ENCODE data around the gene PRKD2. TPM values are rescaled to one million over a fixed set of nuclear protein-coding genes. Genes with fewer than 3 reads are reported as not detected.

Gene PRKD2
- total RNA-seq, 5 donors from 2014 or later (not counting 1 experiment from before 2014, with no cell fraction given), result 121 to 145 (median 138) TPM

DNA sequence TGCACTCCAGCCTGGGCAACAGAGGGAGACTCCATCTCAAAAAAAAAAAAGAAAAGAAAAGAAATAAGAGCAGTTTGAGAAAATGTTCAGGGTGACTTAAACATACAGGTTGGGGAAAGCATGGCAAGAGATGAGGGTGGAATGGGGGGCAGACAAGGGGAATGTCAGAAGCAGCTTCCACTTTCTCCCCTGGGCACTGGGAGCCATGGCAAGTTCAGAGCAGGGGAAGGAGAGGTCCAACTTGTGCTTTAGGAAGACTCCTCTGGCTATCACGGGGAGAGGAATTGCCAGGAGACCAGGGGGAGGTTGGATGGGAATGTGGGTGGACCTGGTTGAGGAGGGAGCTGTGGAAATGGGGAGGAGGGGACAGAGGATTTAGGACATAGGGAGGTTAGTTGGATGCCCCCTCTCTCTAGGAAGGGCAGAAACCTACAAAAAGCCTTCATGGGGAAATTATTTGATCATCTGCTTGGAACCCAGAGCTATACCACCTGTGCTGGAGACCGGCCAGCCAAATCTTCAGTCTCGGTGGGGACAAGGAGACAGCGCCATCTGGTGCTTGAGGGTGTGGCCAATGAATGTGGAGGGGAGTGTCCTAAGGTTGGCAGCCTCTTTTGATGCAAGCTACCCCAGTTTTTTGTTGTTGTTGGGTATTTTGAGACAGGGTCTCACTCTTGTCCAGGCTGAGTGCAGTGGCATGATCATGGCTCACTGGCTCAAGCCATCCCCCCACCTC is 36.7 kb upstream of the PRKD2 start:
- H3K9me3 ChIP-seq, result no peaks in the 10 kb centered on the region
- peaks cover 11 to 15% (median 12%) of the 10 kb centered on the region in 3 donors for H3K4me1 Mint-ChIP-seq
- H3K27me3 Mint-ChIP-seq, result no peaks in the 10 kb centered on the region
- ATAC-seq (replicated peaks in 1 of 4) (peak; percentile 76 to 85 (median 78)), DNase-seq (peak; percentile 42 to 80 (median 67))
- H3K27ac ChIP-seq (ENCODE audit: low read length), result no peak overlapping the region
- 13% methylated on average over 3 of the region's 4 CpGs for WGBS (ENCODE audit: insufficient coverage)
- ChIA-PET CTCF (interaction anchor here (0.5 to 1.3 kb wide), 12 partner anchors 11 to 749 kb away, joined by 3 to 6 read pairs (median 3); no protein-coding TSS in a partner anchor), POLR2A (interaction anchor here in 1 of 2 donors (0.6 kb wide), 1 partner anchor 158 kb away, joined by 5 read pairs; no protein-coding TSS in a partner anchor)
- no peaks in the 10 kb centered on the region for H3K9me3 Mint-ChIP-seq
- no peak overlapping the region for H3K4me3 Mint-ChIP-seq
- no peak overlapping the region for H3K4me3 ChIP-seq (ENCODE audit: control insufficient read depth in 1 of 2, extremely low read depth in 1 of 2, low read length in 1 of 2)
- peaks cover 0 to 21% of the 10 kb centered on the region in 2 experiments for H3K4me1 ChIP-seq (ENCODE audit: control insufficient read depth in 1 of 2, extremely low read depth in 1 of 2, insufficient read depth in 2 of 2, low read length in 2 of 2)
- H3K36me3 Mint-ChIP-seq, result peaks cover 15% of the 10 kb centered on the region
- peaks cover 4 to 8% of the 10 kb centered on the region in 2 donors for H3K36me3 ChIP-seq (ENCODE audit: control insufficient read depth in 2 of 2, extremely low read depth in 1 of 2, insufficient read depth in 1 of 2, low read length in 1 of 2)
- no peaks in the 10 kb centered on the region for H3K27me3 ChIP-seq (replicated peaks in 1 of 2; ENCODE audit: control insufficient read depth in 2 of 2, extremely low read depth in 1 of 2, insufficient read depth in 2 of 2, low read length in 1 of 2)
- peak overlapping the region in 1 of 2 donors; percentile 19 for H3K27ac Mint-ChIP-seq

DNA sequence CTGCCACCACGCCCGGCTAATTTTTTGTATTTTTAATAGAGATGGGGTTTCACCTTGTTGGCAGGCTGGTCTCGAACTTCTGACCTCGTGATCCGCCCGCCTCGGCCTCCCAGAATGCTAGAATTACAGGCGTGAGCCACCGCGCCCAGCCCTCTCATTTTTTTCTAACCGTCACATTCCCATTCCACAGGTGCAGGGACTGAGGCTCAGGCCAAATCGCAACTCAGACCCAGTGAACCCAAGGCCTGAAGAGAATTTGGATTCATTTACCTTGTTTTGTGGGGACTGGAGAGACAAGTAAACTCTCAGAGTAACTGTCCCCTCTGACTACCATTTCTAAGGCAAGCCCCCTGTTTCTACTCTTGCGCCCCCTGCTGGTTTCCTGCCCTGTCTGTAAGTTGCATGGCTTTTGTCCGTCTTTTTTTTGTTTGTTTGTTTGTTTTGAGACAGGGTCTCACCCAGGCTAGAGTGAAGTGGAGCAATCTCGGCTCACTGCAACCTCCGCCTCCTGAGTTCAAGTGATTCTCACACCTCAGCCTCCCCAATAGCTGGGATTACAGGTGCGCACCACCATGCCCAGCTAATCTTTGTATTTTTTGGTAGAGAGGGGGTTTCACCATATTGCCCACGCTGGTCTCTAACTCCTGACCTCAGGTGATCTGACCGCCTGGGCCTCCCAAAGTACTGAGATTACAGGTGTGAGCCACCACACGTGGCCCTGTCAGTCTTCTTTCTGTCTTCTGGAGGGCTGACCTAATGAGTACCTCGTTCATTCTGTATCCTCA is 31.6 kb upstream of the PRKD2 start:
- H3K27ac ChIP-seq (ENCODE audit: low read length), result no peak overlapping the region
- peaks cover 13 to 40% of the 10 kb centered on the region in 2 experiments for H3K4me1 ChIP-seq (ENCODE audit: control insufficient read depth in 1 of 2, extremely low read depth in 1 of 2, insufficient read depth in 2 of 2, low read length in 2 of 2)
- POLR2A ChIA-PET, result interaction anchor here in 1 of 2 donors (0.6 kb wide), 1 partner anchor 325 kb away, joined by 9 read pairs; no protein-coding TSS in a partner anchor
- no peaks in the 10 kb centered on the region for H3K9me3 Mint-ChIP-seq
- H3K27ac Mint-ChIP-seq, result peak overlapping the region; percentile 0 to 61
- H3K36me3 Mint-ChIP-seq, result peaks cover 18% of the 10 kb centered on the region
- H3K27me3 Mint-ChIP-seq, result no peaks in the 10 kb centered on the region
- H3K4me1 Mint-ChIP-seq, result peaks cover 35 to 39% (median 37%) of the 10 kb centered on the region in 3 donors
- DNase-seq, result peak in 34 of 35 experiments; percentile 35 to 81 (median 66)
- no peak for ATAC-seq (replicated peaks in 1 of 4)
- H3K9me3 ChIP-seq, result no peaks in the 10 kb centered on the region
- 95% methylated on average over 10 of the region's 21 CpGs for WGBS (ENCODE audit: insufficient coverage)
- H3K36me3 ChIP-seq (ENCODE audit: control insufficient read depth in 2 of 2, extremely low read depth in 1 of 2, insufficient read depth in 1 of 2, low read length in 1 of 2), result peaks cover 3 to 4% of the 10 kb centered on the region in 2 donors
- no peaks in the 10 kb centered on the region for H3K27me3 ChIP-seq (replicated peaks in 1 of 2; ENCODE audit: control insufficient read depth in 2 of 2, extremely low read depth in 1 of 2, insufficient read depth in 2 of 2, low read length in 1 of 2)
- H3K4me3 Mint-ChIP-seq, result peak overlapping the region; percentile 67 to 83 (median 77)
- CTCF ChIA-PET, result interaction anchor here in 1 of 2 donors (0.7 to 1.5 kb wide), 2 partner anchors 92 to 508 kb away, joined by 3 to 15 read pairs; no protein-coding TSS in a partner anchor
- no peak overlapping the region for H3K4me3 ChIP-seq (ENCODE audit: control insufficient read depth in 1 of 2, extremely low read depth in 1 of 2, low read length in 1 of 2)

DNA sequence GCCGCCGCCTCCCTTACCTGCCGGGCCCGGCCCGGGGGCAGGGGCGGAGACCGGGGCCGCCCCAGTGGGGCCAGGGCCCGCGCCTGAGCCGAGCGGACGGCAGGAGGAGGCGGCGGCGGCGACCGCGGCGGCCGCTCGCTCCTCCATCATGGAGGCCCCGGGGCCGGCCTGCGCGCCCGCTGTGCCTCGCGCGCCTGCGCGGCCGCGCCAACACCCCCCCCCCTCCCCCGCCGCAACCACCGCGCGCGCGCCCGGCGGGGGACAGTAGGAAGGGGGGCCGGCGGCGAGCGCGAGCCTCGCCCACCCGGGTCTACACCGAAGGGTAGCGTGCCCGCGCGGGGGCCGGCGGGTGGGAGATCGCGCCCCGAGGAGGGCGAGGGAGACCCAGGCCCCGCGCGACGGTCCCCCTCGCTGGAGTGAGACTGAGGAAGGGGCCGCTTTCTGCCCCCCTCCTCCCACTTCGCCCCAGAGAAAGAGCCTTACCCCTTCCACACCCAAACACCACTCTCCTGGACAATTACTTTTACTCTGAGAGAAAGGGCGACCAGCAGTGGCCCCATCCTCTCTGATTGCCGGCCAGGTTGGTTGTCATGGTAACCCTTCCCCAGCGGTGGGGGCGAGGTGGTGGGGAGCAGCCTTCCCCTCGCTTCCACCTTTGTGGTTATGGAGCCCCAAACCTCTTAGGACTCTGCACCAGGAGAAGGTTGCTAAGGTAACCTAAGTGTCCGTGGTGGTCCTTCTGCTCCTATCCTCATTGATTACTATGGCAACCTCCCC is 29.6 kb upstream of the PRKD2 start, which contains the start of gene STRN4:
Gene STRN4 (minus strand): TSS at position 170 of the 777 bp plus-strand sequence. CDS start 20 bp downstream, at position 150.
- POLR2A ChIA-PET, result no interaction called here
- H3K9me3 ChIP-seq, result no peaks in the 10 kb centered on the region

DNA sequence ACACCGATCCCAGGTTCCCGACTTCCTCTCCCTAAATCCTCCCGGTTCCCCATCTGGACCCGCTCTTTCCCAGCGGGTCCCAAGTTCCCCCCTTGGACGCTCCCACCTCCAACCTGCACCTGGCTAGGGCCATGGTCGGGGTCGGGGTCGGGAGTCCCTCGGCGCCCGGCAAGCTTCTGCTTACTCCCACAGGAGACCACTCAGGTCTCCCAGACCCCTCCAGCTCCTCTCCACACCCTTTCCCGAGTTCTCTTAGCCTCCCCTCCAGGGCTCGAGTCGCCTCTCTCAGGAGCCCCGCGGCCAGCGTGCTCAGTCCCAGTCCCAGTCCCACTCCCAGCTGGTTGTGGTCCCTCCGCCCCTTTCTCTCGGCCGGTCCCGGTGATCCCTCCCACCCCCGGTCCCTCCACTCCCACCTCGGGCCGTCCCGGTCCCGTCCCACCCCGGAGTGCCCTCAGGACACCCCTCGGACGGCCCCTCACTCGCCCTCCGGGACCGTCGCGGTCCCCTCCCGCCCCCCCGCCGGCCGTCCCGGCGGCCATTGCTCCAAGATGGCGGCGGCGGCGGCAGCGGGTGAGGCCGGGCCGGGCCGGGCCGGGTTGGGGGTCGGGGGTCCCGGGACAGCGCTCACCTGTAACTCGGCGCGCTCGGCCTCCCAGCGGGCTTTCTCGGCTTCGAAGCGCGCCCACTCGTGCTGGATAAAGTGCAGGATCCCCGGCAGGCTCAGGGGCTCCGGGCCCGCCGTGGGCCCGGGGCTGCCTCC is 28.8 kb upstream of the PRKD2 start, which contains the start of gene FKRP:
Gene FKRP (plus strand): TSS at position 537 of the 760 bp plus-strand sequence. CDS start 9,394 bp downstream, outside the sequence.
- H3K36me3 Mint-ChIP-seq, result peaks cover 11% of the 10 kb centered on the region
- Histone ChIP-seq H3K27me3 (replicated peaks in 1 of 2; ENCODE audit: control insufficient read depth in 2 of 2, extremely low read depth in 1 of 2, insufficient read depth in 2 of 2, low read length in 1 of 2) (no peaks in the 10 kb centered on the region), H3K27ac (ENCODE audit: low read length) (peak within 1 kb of the TSS; percentile 56), H3K9me3 (no peaks in the 10 kb centered on the region), H3K4me1 (ENCODE audit: control insufficient read depth in 1 of 2, extremely low read depth in 1 of 2, insufficient read depth in 2 of 2, low read length in 2 of 2) (peaks cover 13 to 59% of the 10 kb centered on the region in 2 experiments), H3K36me3 (ENCODE audit: control insufficient read depth in 2 of 2, extremely low read depth in 1 of 2, insufficient read depth in 1 of 2, low read length in 1 of 2) (peaks cover 3 to 11% of the 10 kb centered on the region in 2 donors), H3K4me3 (ENCODE audit: control insufficient read depth in 1 of 2, extremely low read depth in 1 of 2, low read length in 1 of 2) (peak within 1 kb of the TSS; percentile 85 to 95)
- H3K4me1 Mint-ChIP-seq, result peaks cover 57 to 59% (median 58%) of the 10 kb centered on the region in 3 donors
- peak within 1 kb of the TSS; percentile 87 to 90 (median 90) for H3K4me3 Mint-ChIP-seq
- H3K9me3 Mint-ChIP-seq, result no peaks in the 10 kb centered on the region
- DNase-seq (peak in 10 of 35 experiments; percentile 23 to 48 (median 30)), ATAC-seq (replicated peaks in 1 of 4) (peak; percentile 68 to 78 (median 74))
- no peaks in the 10 kb centered on the region for H3K27me3 Mint-ChIP-seq
- CTCF ChIA-PET, result interaction anchor here in 1 of 2 donors (0.6 kb wide), 1 partner anchor 486 kb away, joined by 3 read pairs; no protein-coding TSS in a partner anchor
- H3K27ac Mint-ChIP-seq, result peak within 1 kb of the TSS; percentile 82 to 84
- 0% methylated on average over 67 of the region's 68 CpGs for WGBS (ENCODE audit: insufficient coverage)
- POLR2A ChIA-PET, result interaction anchor here (0.6 kb wide), 2 partner anchors 14 to 1121 kb away, joined by 3 to 5 read pairs; no protein-coding TSS in a partner anchor

More for the DNA sequence above, 29.6 kb upstream of the PRKD2 start, which contains the start of gene STRN4:
- Histone ChIP-seq H3K27ac (ENCODE audit: low read length) (peak within 1 kb of the TSS; percentile 56), H3K27me3 (replicated peaks in 1 of 2; ENCODE audit: control insufficient read depth in 2 of 2, extremely low read depth in 1 of 2, insufficient read depth in 2 of 2, low read length in 1 of 2) (no peaks in the 10 kb centered on the region), H3K4me1 (ENCODE audit: control insufficient read depth in 1 of 2, extremely low read depth in 1 of 2, insufficient read depth in 2 of 2, low read length in 2 of 2) (peaks cover 13 to 52% of the 10 kb centered on the region in 2 experiments), H3K36me3 (ENCODE audit: control insufficient read depth in 2 of 2, extremely low read depth in 1 of 2, insufficient read depth in 1 of 2, low read length in 1 of 2) (peaks cover 3 to 6% of the 10 kb centered on the region in 2 donors), H3K4me3 (ENCODE audit: control insufficient read depth in 1 of 2, extremely low read depth in 1 of 2, low read length in 1 of 2) (peak within 1 kb of the TSS; percentile 85 to 95)
- H3K36me3 Mint-ChIP-seq, result peaks cover 13% of the 10 kb centered on the region
- no peaks in the 10 kb centered on the region for H3K9me3 Mint-ChIP-seq
- DNase-seq, result peak in 34 of 35 experiments; percentile 25 to 80 (median 52)
- H3K27me3 Mint-ChIP-seq, result no peaks in the 10 kb centered on the region
- WGBS (ENCODE audit: insufficient coverage), result under 1% methylated on average over 39 of the region's 74 CpGs
- H3K27ac Mint-ChIP-seq, result peak within 1 kb of the TSS; percentile 82 to 84
- CTCF ChIA-PET, result interaction anchor here in 1 of 2 donors (0.6 kb wide), 1 partner anchor 487 kb away, joined by 3 read pairs; no protein-coding TSS in a partner anchor
- H3K4me3 Mint-ChIP-seq, result peak within 1 kb of the TSS; percentile 87 to 90 (median 90)
- peaks cover 52 to 55% (median 52%) of the 10 kb centered on the region in 3 donors for H3K4me1 Mint-ChIP-seq
- peak; percentile 78 to 86 (median 84) for ATAC-seq (replicated peaks in 1 of 4)

DNA sequence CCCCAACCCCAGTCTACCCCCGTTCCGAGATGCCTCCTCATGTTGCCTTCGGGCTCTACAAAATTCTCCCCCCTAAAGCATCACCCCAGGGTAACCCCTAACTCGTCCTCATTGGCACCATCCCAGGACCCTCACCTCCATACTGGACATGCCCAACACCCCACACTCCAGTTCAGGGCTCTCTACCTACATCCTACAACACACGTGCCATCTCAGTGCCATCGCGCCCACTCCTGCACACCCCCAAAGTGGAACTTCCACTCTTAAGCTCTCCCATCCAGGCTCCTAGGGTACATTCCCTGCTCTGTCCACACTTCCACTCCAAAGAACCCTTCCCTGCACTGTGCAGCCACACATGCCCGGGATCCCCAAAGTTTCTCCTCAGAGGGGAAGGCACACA is 28.1 kb upstream of the PRKD2 start:
- no peaks in the 10 kb centered on the region for H3K9me3 ChIP-seq
- DNase-seq (no peak), ATAC-seq (replicated peaks in 1 of 4) (no peak)
- no peak overlapping the region for H3K27ac ChIP-seq (ENCODE audit: low read length)
- Mint-ChIP-seq H3K27ac (peak overlapping the region; percentile 72 to 84), H3K27me3 (no peaks in the 10 kb centered on the region), H3K36me3 (peaks cover 9% of the 10 kb centered on the region), H3K9me3 (no peaks in the 10 kb centered on the region), H3K4me1 (peaks cover 61 to 64% (median 63%) of the 10 kb centered on the region in 3 donors), H3K4me3 (peak overlapping the region; percentile 87 to 90 (median 90))
- peak overlapping the region; percentile 85 to 95 for H3K4me3 ChIP-seq (ENCODE audit: control insufficient read depth in 1 of 2, extremely low read depth in 1 of 2, low read length in 1 of 2)
- POLR2A ChIA-PET, result interaction anchor here (0.6 kb wide), 2 partner anchors 13 to 1122 kb away, joined by 3 to 5 read pairs; no protein-coding TSS in a partner anchor
- peaks cover 13 to 63% of the 10 kb centered on the region in 2 experiments for H3K4me1 ChIP-seq (ENCODE audit: control insufficient read depth in 1 of 2, extremely low read depth in 1 of 2, insufficient read depth in 2 of 2, low read length in 2 of 2)
- no peaks in the 10 kb centered on the region for H3K27me3 ChIP-seq (replicated peaks in 1 of 2; ENCODE audit: control insufficient read depth in 2 of 2, extremely low read depth in 1 of 2, insufficient read depth in 2 of 2, low read length in 1 of 2)
- 35% methylated on average over 8 of the region's 8 CpGs for WGBS (ENCODE audit: insufficient coverage)
- CTCF ChIA-PET, result interaction anchor here in 1 of 2 donors (1.5 kb wide), 1 partner anchor 96 kb away, joined by 5 read pairs; no protein-coding TSS in a partner anchor
- H3K36me3 ChIP-seq (ENCODE audit: control insufficient read depth in 2 of 2, extremely low read depth in 1 of 2, insufficient read depth in 1 of 2, low read length in 1 of 2), result peaks cover 3 to 11% of the 10 kb centered on the region in 2 donors

Data from T-cell (primary cell).